Heart left ventricle (tissue), 16 donors: ENCODE measurements around the gene HUNK. TPM values are rescaled to one million over a fixed set of nuclear protein-coding genes. Genes with fewer than 3 reads are reported as not detected.

Experiments used
- ATAC-seq, 4 donors: fragments of 200-7000 bp; cut with Tn5 transposase; one replicate each; pipeline ENCODE4 v1.9.1; 2020 to 2022; ENCODE audit warnings: moderate library complexity in 4 of 4, mild to moderate bottlenecking in 3 of 4, moderate number of reproducible peaks in 1 of 4
- DNase-seq, 5 donors: peaks; one replicate each; pipeline ENCODE4 v3.0.0-alpha.2; 2020
- H3K27ac ChIP-seq, 12 donors: fragments of 200-600 bp; sonication (generic) in 4 of 12; one replicate each; pipeline versions ENCODE4 v1.5.0 to v1.8.0; 2016 to 2022; ENCODE audit warnings: mild to moderate bottlenecking in 2 of 12
- H3K27me3 ChIP-seq, 9 donors: fragments of 200-600 bp; sonication (generic) in 2 of 9; one replicate each; pipeline versions ENCODE4 v1.5.1 to v1.8.0; 2016 to 2022; ENCODE audit warnings: mild to moderate bottlenecking in 3 of 9
- H3K36me3 ChIP-seq, 9 donors: fragments of 200-600 bp; sonication (generic) in 2 of 9; one replicate each; pipeline versions ENCODE4 v1.5.0 to v1.8.0; 2018 to 2022; ENCODE audit warnings: mild to moderate bottlenecking in 2 of 9
- H3K4me1 ChIP-seq, 12 donors: fragments of 200-600 bp; sonication (generic) in 4 of 12; one replicate each; pipeline versions ENCODE4 v1.5.0 to v1.8.0; 2016 to 2022; ENCODE audit warnings: mild to moderate bottlenecking in 3 of 12
- H3K4me3 ChIP-seq, 12 donors: fragments of 200-600 bp; sonication (generic) in 4 of 12; one replicate each; pipeline versions ENCODE4 v1.5.0 to v1.8.0; 2017 to 2022; ENCODE audit warnings: mild to moderate bottlenecking in 9 of 12, moderate library complexity in 4 of 12
- H3K9me3 ChIP-seq, 12 donors: fragments of 200-600 bp; sonication (generic) in 4 of 12; one replicate each; pipeline versions ENCODE4 v1.5.0 to v1.8.0; 2016 to 2022; ENCODE audit warnings: mild to moderate bottlenecking in 1 of 12
- POLR2A ChIP-seq, 2 donors: fragments of 450-650 bp; IDR thresholded peaks; one replicate each; pipeline ENCODE4 v1.6.1; 2017; ENCODE audit warnings: antibody characterized with exemption in 2 of 2, mild to moderate bottlenecking in 2 of 2, moderate library complexity in 2 of 2
- WGBS, 4 donors: extraction: QIAGEN DNeasy Blood & Tissue Kit in 2 of 4; methylation state at CpG; one replicate each; pipeline versions ENCODE4 v1.1.5 to v1.1.7; 2013 to 2018; 5-methylcytosine and 5-hydroxymethylcytosine counted together
- intact Hi-C, 10 donors: fragments of 100-400 bp; cut with DNase I; formaldehyde crosslinking; loops; one replicate each; pipeline versions ENCODE4 v1.11.1 to v1.14.2; 2022
- long read RNA-seq, 3 donors: library from polyadenylated mRNA; unstranded; transcript quantifications; one replicate each; pipeline ENCODE4 v2.0.0, GENCODE V29; 2020 to 2021
- polyA plus RNA-seq, 2 donors: library from polyadenylated mRNA; stranded (reverse); fragments of 200-250 nt; gene quantifications; one replicate each; pipeline ENCODE4 v1.2.3, GENCODE V29; 2013
- total RNA-seq, 9 donors: library from RNA; depleted of rRNA in 2 of 9; stranded (reverse); fragments of >200 nt in 2 of 9; fragmentation: NEBNext Ultra II Directional in 3 of 9; extraction: Animal tissue kit (Norgen Biotek cat#: 25700) in 3 of 9; gene quantifications; one replicate each; pipeline versions ENCODE4 v1.1.0 to v1.2.4, GENCODE V29; 2016 to 2023
- TF ChIP-seq, protein P1 (sequence below), 12 donors: fragments of 200-600 bp; sonication (generic) in 4 of 12; IDR thresholded peaks; one replicate each; pipeline versions ENCODE4 v1.5.0 to v1.8.0; 2018 to 2022; ENCODE audit warnings: antibody characterized with exemption in 12 of 12, mild to moderate bottlenecking in 5 of 12
- donor health status: ischemic (EF 13 %, LVEDD 7.1; RV severe dilation, severe dysfunction).
- donor health status: healthy with polysubstance abuse.
- donor health status: DM: no; HTN: yes; CAD: no.
- donor health status: DM: no; HTN: no; CAD: no.
- donor health status: ischemic (EF 25% LVEDD 6.9; RV normal size, moderate dysfunction).
- donor health status: ischemic (EF 25% LVEDD 5.7; RV mildly dilated, moderate dysfunction).
- donor health status: healthy.
- donor health status: DM: yes; HTN: yes; CAD: no.
- donor health status: ischemic (EF 35%, LVEDD 5.7; RV mildly dilated, moderate dysfunction).
- donor health status: nonischemic (EF 11% LVEDD 7.7; RV severe dilation, severe dysfunction).
- donor health status: DM: yes; HTN: yes; CAD: no.
- donor health status: PGD.
- donor health status: ischemic (EF 29% LVEDD 5.4; RV normal size, mild dysfunction).
- donor health status: nonischemic (EF 23%, LVEDD 6.1; RV moderate dilation, normal function).

Gene HUNK
- total RNA-seq (1 to 10 TPM in 2 of 9 donors, under 1 TPM in 7; 0.02 to 1.4 (median 0.22) TPM), polyA plus RNA-seq (under 1 TPM; 0.04 to 0.30 TPM)
- long read RNA-seq, donor 1, result 0 reads
- long read RNA-seq, donor 2, result 0 reads
- long read RNA-seq, donor 3, partial matches to known transcripts, result 1 of 2 reads
- long read RNA-seq, donor 3, other reads (novel, unspliced or antisense), result 1 of 2 reads

DNA sequence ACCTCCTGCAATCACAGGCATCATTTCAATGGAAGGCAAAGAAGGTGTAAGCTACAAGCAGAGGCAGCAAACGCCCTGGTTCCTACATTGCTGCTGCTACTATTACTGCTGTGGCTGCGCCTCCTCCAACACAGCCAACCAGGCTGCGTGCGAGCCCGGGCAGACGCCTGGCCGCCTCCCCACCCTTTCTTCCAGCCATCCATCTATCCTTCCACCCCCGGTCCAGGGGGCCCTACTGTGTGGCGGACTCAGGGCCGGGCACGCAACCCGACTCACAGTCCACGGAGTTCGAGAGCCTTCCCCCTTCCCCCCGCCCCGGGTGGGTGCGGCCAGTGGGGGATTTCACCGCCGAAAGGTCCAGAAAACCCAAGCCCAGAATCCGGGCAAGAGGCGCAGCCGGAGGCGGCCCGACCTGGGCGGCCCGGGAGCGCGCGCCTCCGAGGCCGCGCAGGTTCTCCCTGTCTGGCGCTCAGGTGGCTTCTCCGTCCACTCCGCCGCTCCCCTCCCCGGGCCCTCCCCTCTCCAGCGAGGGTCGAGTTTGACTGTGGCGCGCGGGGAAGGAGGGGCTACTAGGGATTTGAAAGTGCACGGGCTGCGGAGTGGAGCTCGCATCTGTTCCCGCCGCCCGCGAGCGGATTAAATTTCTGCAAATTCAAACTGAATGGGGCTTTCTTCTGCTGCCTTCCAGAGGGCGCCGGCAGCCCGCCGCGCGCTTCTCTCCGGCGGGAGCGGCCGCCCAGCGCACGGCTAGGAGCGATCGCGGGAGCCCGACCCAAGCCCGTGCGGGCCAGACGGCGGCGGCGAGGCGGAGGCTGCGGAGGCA is at the start of gene HUNK:
Gene HUNK, plus strand, starts transcription at position 569 of the 823 bp plus-strand sequence. CDS start 655 bp downstream, outside the sequence.
- H3K4me3 ChIP-seq, result peak within 1 kb of the TSS; percentile 26 to 68 (median 54)
- intact Hi-C loops, result loop anchor here in 1 of 10 donors (2.0 kb wide), 1 partner anchor 386 kb away; no protein-coding TSS in a partner anchor
- no peaks in the 10 kb centered on the region for H3K9me3 ChIP-seq
- DNase-seq (peak in 1 of 5 donors; percentile 24), ATAC-seq (peak in 3 of 4 donors; percentile 47 to 69 (median 51))
- peaks cover 0 to 66% (median 13%) of the 10 kb centered on the region in 9 donors for H3K27me3 ChIP-seq
- 0 to 3% (median 1%) methylated on average over 39 to 74 of the region's 74 CpGs for WGBS, 4 donors
- no peaks in the 10 kb centered on the region for H3K36me3 ChIP-seq
- peaks cover 0 to 27% (median 8%) of the 10 kb centered on the region in 12 donors for H3K4me1 ChIP-seq
- H3K27ac ChIP-seq, result peak within 1 kb of the TSS in 1 of 12 donors; percentile 29
- no peak for TF ChIP-seq POLR2A (IDR thresholded peaks at IDR 0.05)
- TF ChIP-seq, protein P1, sequence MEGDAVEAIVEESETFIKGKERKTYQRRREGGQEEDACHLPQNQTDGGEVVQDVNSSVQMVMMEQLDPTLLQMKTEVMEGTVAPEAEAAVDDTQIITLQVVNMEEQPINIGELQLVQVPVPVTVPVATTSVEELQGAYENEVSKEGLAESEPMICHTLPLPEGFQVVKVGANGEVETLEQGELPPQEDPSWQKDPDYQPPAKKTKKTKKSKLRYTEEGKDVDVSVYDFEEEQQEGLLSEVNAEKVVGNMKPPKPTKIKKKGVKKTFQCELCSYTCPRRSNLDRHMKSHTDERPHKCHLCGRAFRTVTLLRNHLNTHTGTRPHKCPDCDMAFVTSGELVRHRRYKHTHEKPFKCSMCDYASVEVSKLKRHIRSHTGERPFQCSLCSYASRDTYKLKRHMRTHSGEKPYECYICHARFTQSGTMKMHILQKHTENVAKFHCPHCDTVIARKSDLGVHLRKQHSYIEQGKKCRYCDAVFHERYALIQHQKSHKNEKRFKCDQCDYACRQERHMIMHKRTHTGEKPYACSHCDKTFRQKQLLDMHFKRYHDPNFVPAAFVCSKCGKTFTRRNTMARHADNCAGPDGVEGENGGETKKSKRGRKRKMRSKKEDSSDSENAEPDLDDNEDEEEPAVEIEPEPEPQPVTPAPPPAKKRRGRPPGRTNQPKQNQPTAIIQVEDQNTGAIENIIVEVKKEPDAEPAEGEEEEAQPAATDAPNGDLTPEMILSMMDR (IDR thresholded peaks at IDR 0.05), result peak in 2 of 12 donors; percentile 7 to 34

DNA sequence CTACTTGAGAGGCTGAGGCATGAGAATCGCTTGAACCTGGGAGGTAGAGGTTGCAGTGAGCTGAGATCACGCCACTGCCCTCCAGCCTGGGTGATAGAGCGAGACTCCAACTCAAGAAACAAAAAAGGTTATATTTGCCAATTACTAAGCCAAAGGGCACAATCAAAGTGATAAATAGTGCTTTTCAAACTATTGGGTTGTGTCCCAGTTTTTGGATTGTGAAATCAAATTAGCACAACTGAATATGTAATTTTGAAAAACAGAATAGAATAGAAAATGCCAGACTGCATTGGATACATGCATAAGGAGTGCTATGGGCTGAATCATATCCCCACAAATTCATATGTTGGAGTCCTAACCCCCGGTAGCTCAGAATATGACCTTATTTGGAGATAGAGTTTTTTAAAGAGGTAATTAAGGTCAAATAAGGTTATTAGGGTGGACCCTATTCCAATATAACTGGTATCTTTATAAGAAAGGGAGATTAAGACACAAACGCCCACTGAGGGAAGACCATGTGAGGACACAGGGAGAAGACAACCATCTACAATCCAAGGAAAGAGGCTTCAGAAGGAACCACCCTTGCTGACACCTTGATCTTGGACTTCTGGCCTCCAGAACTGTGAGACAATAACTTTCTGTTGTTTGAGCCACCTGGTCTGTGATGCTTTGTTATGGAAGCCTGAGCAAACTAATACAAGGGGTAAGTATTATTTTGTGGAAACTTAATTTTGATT is 42.9 kb upstream of the HUNK start:
- TF ChIP-seq, protein P1 (IDR thresholded peaks at IDR 0.05), result no peak
- no peak for TF ChIP-seq POLR2A (IDR thresholded peaks at IDR 0.05)
- intact Hi-C loops, result no loop called here
- DNase-seq, result no peak
- H3K27me3 ChIP-seq, result no peaks in the 10 kb centered on the region
- no peaks in the 10 kb centered on the region for H3K9me3 ChIP-seq
- ATAC-seq, result no peak
- no peak overlapping the region for H3K4me3 ChIP-seq
- H3K4me1 ChIP-seq, result no peaks in the 10 kb centered on the region
- WGBS, 4 donors, result 83 to 93% (median 89%) methylated on average over 5 of the region's 5 CpGs
- H3K27ac ChIP-seq, result no peak overlapping the region
- H3K36me3 ChIP-seq, result no peaks in the 10 kb centered on the region

DNA sequence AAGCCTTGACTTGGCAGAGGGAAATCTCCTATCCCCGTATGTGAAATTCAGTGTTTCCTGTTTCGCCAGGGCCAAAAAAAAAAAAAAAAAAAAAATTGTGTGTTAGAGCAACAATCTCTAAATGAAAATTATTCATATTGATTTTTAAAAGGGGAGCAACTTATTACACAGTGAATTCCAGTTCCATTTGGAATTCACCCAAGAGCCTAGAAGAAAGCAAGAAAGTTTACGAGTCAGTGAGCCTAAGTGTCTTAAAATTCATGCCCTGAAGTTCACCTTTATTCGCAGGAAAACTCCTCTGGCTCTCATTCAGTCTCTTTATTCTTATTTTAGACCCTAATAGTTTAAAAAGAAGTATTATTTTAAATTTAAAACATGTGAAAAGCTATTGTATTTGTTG is 42.1 kb upstream of the HUNK start:
- intact Hi-C loops, result no loop called here

More for the DNA sequence above, 42.1 kb upstream of the HUNK start:
- Histone ChIP-seq H3K4me3 (no peak overlapping the region), H3K9me3 (no peaks in the 10 kb centered on the region), H3K27ac (no peak overlapping the region), H3K4me1 (no peaks in the 10 kb centered on the region), H3K27me3 (no peaks in the 10 kb centered on the region), H3K36me3 (no peaks in the 10 kb centered on the region)
- 58 to 68% (median 64%) methylated on average over 4 of the region's 4 CpGs for WGBS, 4 donors
- TF ChIP-seq POLR2A (IDR thresholded peaks at IDR 0.05), result no peak
- TF ChIP-seq, protein P1 (IDR thresholded peaks at IDR 0.05), result no peak
- ATAC-seq (no peak), DNase-seq (no peak)
